ENCODE measurements around the gene RGL2.

Gene RGL2

DNA sequence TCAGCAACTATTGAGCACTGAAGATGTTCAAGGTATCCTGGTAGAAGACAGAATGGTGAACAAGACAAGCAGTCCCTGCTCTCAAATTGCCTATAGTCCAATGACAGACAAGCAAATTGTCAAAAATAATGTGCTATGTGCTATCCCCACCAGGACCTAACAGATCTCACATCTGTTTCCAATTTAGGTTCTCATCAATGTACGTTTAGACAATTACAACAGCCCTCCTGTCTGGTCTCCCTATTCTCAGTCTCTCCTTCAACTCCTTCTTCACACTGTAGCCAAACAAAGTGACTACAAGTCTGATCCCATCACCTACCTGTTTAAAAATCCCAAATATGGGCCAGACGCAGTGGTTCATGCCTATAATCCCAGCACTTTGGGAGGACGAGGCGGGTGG lies 7.6 kb upstream of the RGL2 start:
- Histone ChIP-seq H2BK15ac (replicated peaks; ENCODE audit: low read depth) (no peak overlapping the region), H3K79me2 (ENCODE audit: control insufficient read depth, insufficient read depth, low read length) (peaks cover 3% of the 10 kb centered on the region), H3K27me3 (ENCODE audit: insufficient read depth, low read length, poor library complexity) (no peaks in the 10 kb centered on the region), H3K79me1 (ENCODE audit: low read length) (peaks cover 3% of the 10 kb centered on the region), H3K18ac (ENCODE audit: low read length) (no peak overlapping the region), H3K4ac (ENCODE audit: low read depth, low read length) (no peak overlapping the region), H3K4me3 (ENCODE audit: low read length) (no peak overlapping the region), H3K36me3 (ENCODE audit: control insufficient read depth, insufficient read depth, low read length) (no peaks in the 10 kb centered on the region), H3K56ac (ENCODE audit: low read length) (no peak overlapping the region), H3K4me1 (ENCODE audit: control insufficient read depth, low read depth, low read length) (no peaks in the 10 kb centered on the region), H2AK5ac (ENCODE audit: low read length) (no peak overlapping the region), H3K23ac (ENCODE audit: low read length) (no peak overlapping the region), H4K8ac (ENCODE audit: low read depth, low read length) (no peak overlapping the region), H4K5ac (ENCODE audit: low read length) (no peak overlapping the region), H3K4me2 (ENCODE audit: low read length) (no peak overlapping the region), H2BK120ac (ENCODE audit: low read depth, low read length) (no peak overlapping the region), H3K9ac (ENCODE audit: low read length) (no peak overlapping the region), H2BK5ac (ENCODE audit: low read length) (no peak overlapping the region), H3K27ac (ENCODE audit: low read depth, low read length) (no peak overlapping the region)
- no peak for DNase-seq
- no CpG with 5 or more reads among the region's 4 CpGs for WGBS (ENCODE audit: extremely low coverage, insufficient coverage, low lambda C conversion rate)

DNA sequence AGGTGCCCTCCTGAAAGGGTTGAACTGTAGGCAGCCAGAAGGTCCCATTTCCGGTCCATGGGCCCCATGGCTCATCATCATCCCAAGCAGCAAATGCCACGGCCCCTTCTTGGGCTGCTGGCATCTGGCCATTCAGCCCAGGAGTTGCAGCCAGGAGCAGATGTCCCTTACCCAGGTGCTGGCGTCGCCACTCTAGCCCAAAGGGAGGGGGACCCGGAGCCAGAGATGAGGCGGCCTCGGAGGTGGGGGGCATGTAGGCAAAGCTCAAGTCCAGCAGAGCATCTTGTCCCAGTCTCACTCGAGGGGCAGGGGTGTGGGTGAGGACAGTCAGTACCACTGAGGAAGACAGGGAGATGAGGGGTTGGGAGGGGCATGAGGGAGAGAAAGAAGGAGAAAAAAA lies 6.3 kb upstream of the RGL2 start:
- Histone ChIP-seq H4K8ac (ENCODE audit: low read depth, low read length) (no peak overlapping the region), H3K27me3 (ENCODE audit: insufficient read depth, low read length, poor library complexity) (no peaks in the 10 kb centered on the region), H3K36me3 (ENCODE audit: control insufficient read depth, insufficient read depth, low read length) (no peaks in the 10 kb centered on the region), H3K4me2 (ENCODE audit: low read length) (no peak overlapping the region), H4K5ac (ENCODE audit: low read length) (no peak overlapping the region), H3K23ac (ENCODE audit: low read length) (no peak overlapping the region), H3K4ac (ENCODE audit: low read depth, low read length) (no peak overlapping the region), H2BK120ac (ENCODE audit: low read depth, low read length) (no peak overlapping the region), H3K79me2 (ENCODE audit: control insufficient read depth, insufficient read depth, low read length) (peaks cover 4% of the 10 kb centered on the region), H3K27ac (ENCODE audit: low read depth, low read length) (no peak overlapping the region), H3K18ac (ENCODE audit: low read length) (no peak overlapping the region), H2BK15ac (replicated peaks; ENCODE audit: low read depth) (no peak overlapping the region), H2AK5ac (ENCODE audit: low read length) (no peak overlapping the region), H3K56ac (ENCODE audit: low read length) (no peak overlapping the region), H3K9ac (ENCODE audit: low read length) (no peak overlapping the region), H3K79me1 (ENCODE audit: low read length) (peaks cover 3% of the 10 kb centered on the region), H3K4me1 (ENCODE audit: control insufficient read depth, low read depth, low read length) (no peaks in the 10 kb centered on the region), H3K4me3 (ENCODE audit: low read length) (no peak overlapping the region), H2BK5ac (ENCODE audit: low read length) (no peak overlapping the region)
- no peak for DNase-seq
- WGBS (ENCODE audit: extremely low coverage, insufficient coverage, low lambda C conversion rate) = no CpG with 5 or more reads among the region's 8 CpGs

DNA sequence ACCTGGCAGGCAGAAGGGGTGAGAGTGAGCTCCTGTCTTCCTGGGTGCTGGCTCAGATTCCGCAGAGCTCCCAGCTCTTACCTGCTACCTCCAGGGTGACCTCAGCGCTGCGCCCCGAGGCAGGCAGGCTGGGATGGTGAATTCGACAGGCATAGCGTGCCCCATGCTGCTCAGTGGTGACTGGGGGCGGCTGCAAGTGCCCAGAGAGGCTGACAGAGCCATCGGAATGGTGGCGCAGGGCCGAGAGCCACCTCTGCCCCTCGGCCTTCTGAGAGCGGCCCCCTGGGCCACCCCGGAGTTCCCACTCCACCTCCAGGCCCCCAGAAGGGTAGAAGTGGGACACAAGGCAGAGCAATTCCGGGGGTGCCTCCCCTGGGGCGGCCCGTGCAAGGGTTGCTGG lies 5.5 kb upstream of the RGL2 start:
- Histone ChIP-seq H3K27ac (ENCODE audit: low read depth, low read length) (no peak overlapping the region), H3K56ac (ENCODE audit: low read length) (no peak overlapping the region), H3K4me2 (ENCODE audit: low read length) (no peak overlapping the region), H3K4ac (ENCODE audit: low read depth, low read length) (no peak overlapping the region), H3K23ac (ENCODE audit: low read length) (no peak overlapping the region), H3K79me2 (ENCODE audit: control insufficient read depth, insufficient read depth, low read length) (peaks cover 7% of the 10 kb centered on the region), H3K4me3 (ENCODE audit: low read length) (no peak overlapping the region), H2BK15ac (replicated peaks; ENCODE audit: low read depth) (no peak overlapping the region), H3K4me1 (ENCODE audit: control insufficient read depth, low read depth, low read length) (no peaks in the 10 kb centered on the region), H2BK5ac (ENCODE audit: low read length) (no peak overlapping the region), H3K9ac (ENCODE audit: low read length) (no peak overlapping the region), H4K5ac (ENCODE audit: low read length) (no peak overlapping the region), H4K8ac (ENCODE audit: low read depth, low read length) (no peak overlapping the region), H3K79me1 (ENCODE audit: low read length) (peaks cover 3% of the 10 kb centered on the region), H2AK5ac (ENCODE audit: low read length) (no peak overlapping the region), H3K18ac (ENCODE audit: low read length) (no peak overlapping the region), H2BK120ac (ENCODE audit: low read depth, low read length) (no peak overlapping the region), H3K36me3 (ENCODE audit: control insufficient read depth, insufficient read depth, low read length) (no peaks in the 10 kb centered on the region), H3K27me3 (ENCODE audit: insufficient read depth, low read length, poor library complexity) (no peaks in the 10 kb centered on the region)
- DNase-seq = no peak
- no CpG with 5 or more reads among the region's 16 CpGs for WGBS (ENCODE audit: extremely low coverage, insufficient coverage, low lambda C conversion rate)

DNA sequence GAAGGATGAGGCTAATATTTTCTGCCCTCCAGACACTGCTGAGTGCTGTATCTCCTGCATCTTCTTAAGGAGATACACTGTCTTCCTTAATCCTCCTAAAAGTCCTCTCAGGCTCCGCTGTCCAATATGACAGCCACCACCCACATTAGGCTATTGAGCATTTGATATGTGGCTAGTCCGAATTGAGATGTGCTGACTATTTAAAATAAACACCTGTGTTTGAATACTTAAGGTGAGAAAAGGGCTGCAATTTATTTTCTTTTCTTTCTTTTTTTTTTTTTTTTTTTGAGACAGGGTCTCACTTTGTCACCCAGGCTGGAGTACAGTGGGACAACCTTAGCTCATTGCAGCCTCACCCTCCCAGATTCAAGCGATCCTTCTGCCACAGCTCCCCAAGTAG lies 3.1 kb upstream of the RGL2 start:
- no peak overlapping the region for H2BK5ac ChIP-seq (ENCODE audit: low read length)
- no peak for DNase-seq
- no peak overlapping the region for H3K23ac ChIP-seq (ENCODE audit: low read length)
- H3K4ac ChIP-seq (ENCODE audit: low read depth, low read length) = no peak overlapping the region
- H3K56ac ChIP-seq (ENCODE audit: low read length) = no peak overlapping the region
- no peak overlapping the region for H2BK15ac ChIP-seq (replicated peaks; ENCODE audit: low read depth)
- no peaks in the 10 kb centered on the region for H3K27me3 ChIP-seq (ENCODE audit: insufficient read depth, low read length, poor library complexity)
- no peak overlapping the region for H3K27ac ChIP-seq (ENCODE audit: low read depth, low read length)
- peaks cover 6% of the 10 kb centered on the region for H3K79me1 ChIP-seq (ENCODE audit: low read length)
- no peak overlapping the region for H4K8ac ChIP-seq (ENCODE audit: low read depth, low read length)
- no peak overlapping the region for H3K4me3 ChIP-seq (ENCODE audit: low read length)
- H3K79me2 ChIP-seq (ENCODE audit: control insufficient read depth, insufficient read depth, low read length) = peaks cover 11% of the 10 kb centered on the region
- no peak overlapping the region for H3K4me2 ChIP-seq (ENCODE audit: low read length)
- H2BK120ac ChIP-seq (ENCODE audit: low read depth, low read length) = no peak overlapping the region
- H4K5ac ChIP-seq (ENCODE audit: low read length) = no peak overlapping the region
- no peak overlapping the region for H2AK5ac ChIP-seq (ENCODE audit: low read length)
- H3K9ac ChIP-seq (ENCODE audit: low read length) = no peak overlapping the region
- no peaks in the 10 kb centered on the region for H3K36me3 ChIP-seq (ENCODE audit: control insufficient read depth, insufficient read depth, low read length)
- no peak overlapping the region for H3K18ac ChIP-seq (ENCODE audit: low read length)
- WGBS (ENCODE audit: extremely low coverage, insufficient coverage, low lambda C conversion rate) = no CpG with 5 or more reads among the region's 3 CpGs
- no peaks in the 10 kb centered on the region for H3K4me1 ChIP-seq (ENCODE audit: control insufficient read depth, low read depth, low read length)

DNA sequence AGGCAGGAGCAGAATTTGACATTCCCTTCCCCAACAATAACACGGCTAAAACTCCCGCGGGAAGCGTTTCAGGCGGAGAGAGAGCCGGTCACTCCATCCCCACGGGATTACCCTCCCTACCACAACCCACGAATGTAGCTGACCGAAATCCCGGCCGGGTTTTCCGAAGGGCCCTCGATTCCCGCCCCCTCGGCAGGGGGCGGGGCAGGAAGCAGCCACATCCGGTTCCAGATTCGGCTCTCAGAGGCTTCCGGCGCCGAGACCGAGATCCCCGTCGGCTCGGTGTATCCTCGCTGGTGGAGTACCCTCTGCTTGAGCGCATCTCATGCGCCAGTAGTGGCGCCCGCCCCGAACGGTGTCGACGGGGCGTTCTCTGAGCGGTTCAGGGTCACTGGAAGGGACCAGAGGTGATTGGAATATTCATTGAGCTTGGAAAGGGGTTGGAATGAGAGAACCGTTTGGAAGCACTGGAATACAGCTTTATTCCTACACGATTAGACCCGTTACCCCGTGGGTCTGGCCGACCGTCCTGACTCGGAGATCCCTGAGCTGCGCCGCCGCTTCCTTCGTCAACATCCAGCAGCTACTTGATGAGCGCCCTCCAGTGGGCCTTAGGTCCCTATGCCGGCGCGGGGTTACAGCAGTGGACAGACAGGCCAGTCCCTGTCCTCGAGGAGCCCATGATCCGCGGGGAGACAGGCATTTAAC lies 649 bp upstream of the RGL2 start:
- Histone ChIP-seq H3K4me1 (ENCODE audit: control insufficient read depth, low read depth, low read length) (no peaks in the 10 kb centered on the region), H3K36me3 (ENCODE audit: control insufficient read depth, insufficient read depth, low read length) (no peaks in the 10 kb centered on the region), H3K79me2 (ENCODE audit: control insufficient read depth, insufficient read depth, low read length) (peaks cover 11% of the 10 kb centered on the region), H4K8ac (ENCODE audit: low read depth, low read length) (peak overlapping the region; percentile 57), H3K9ac (ENCODE audit: low read length) (peak overlapping the region; percentile 100), H3K4me2 (ENCODE audit: low read length) (peak overlapping the region; percentile 98), H3K56ac (ENCODE audit: low read length) (peak overlapping the region; percentile 100), H2BK120ac (ENCODE audit: low read depth, low read length) (no peak overlapping the region), H3K18ac (ENCODE audit: low read length) (peak overlapping the region; percentile 82), H3K4ac (ENCODE audit: low read depth, low read length) (peak overlapping the region; percentile 41), H2BK5ac (ENCODE audit: low read length) (peak overlapping the region; percentile 97), H2BK15ac (replicated peaks; ENCODE audit: low read depth) (no peak overlapping the region), H4K5ac (ENCODE audit: low read length) (no peak overlapping the region), H3K4me3 (ENCODE audit: low read length) (peak overlapping the region; percentile 100), H3K23ac (ENCODE audit: low read length) (peak overlapping the region; percentile 80), H3K27ac (ENCODE audit: low read depth, low read length) (peak overlapping the region; percentile 99), H2AK5ac (ENCODE audit: low read length) (peak overlapping the region; percentile 93), H3K27me3 (ENCODE audit: insufficient read depth, low read length, poor library complexity) (no peaks in the 10 kb centered on the region), H3K79me1 (ENCODE audit: low read length) (peaks cover 8% of the 10 kb centered on the region)
- no CpG with 5 or more reads among the region's 54 CpGs for WGBS (ENCODE audit: extremely low coverage, insufficient coverage, low lambda C conversion rate)
- DNase-seq = peak; percentile 95

All from mesendoderm (in vitro differentiated cells).